KG1 (cell line): ENCODE results near the gene NRXN3.

Source experiments
- DNase-seq: peaks from one replicate; lab custom pipeline; 2025; lab: John Stamatoyannopoulos, UW

The NRXN3 gene

DNA sequence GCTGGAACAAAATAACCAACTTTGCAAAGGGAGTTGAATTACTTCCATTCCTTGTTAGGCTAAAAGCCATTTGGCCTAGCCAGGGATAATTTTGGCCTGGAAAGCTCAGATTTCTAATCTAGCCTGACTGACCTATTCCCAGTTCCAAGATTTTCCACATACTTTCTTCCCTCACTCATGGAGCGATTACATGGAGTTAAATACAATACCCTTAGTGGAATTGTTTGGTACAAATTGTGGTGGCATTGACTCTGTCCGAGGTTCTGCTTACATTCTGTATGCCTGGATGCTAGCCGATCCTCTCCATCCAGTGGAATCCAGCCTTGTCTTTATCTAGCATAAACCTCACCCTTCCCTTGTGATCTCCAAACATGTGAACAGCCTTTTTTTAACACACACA is 1076.0 kb downstream of the NRXN3 start:
- DNase-seq: no peak

DNA sequence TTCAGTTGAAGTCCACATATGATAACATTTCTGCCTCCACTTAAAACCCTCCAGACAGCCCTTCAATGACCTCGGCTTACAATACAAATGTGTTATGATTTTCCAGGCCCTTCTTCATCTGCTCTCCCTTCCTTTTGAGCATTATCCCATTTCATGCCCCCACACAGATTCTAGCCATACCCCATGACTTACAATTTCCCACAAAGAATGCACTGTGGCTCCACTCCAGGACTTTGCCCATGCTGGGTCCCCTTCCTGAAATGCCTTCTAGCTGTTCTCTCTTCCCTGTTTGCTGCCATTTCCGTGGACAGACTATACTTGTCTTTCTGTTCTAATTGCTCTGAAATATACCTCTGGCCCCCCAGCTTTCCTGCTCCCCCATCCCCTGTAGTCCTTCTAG is 1078.0 kb downstream of the NRXN3 start:
- no peak for DNase-seq

DNA sequence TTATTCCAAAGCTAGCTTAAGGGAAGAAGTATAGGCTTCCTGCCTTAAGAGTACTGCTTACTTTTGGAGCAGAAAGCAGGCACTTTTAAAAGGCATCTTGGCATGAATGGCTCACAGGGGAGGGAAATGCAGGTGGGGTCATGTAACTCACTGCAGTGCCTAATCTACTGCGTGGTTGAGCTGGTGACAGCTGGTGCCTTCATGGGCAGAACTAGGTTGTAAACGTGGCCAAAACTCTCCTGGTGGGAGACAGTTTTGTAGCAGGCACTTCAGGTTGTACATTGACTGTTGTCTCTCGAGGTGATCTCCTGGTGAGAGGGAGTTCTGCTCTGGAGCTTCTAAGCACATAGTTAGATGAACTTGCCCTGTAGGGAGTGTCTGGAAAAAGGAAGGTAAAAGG is 1078.6 kb downstream of the NRXN3 start:
- DNase-seq: no peak

DNA sequence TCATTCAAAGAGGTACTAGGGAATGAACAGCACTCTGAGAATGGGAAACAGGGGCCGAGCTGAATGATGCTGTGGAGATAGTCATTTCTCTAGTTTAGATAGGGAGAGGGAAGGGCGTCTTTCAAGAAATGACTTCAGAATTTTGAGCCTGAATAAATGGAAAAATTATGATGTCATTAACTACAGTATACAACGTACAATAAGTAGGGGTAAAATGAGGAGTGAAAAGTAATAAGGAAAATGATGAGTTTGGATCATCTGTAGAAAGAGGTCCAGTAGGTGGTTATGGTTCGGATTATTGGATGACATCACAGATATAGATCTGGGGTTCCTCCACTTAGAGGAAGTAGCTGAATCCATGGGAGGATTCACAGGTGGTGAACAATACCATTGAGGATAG is 1081.1 kb downstream of the NRXN3 start:
- no peak for DNase-seq

DNA sequence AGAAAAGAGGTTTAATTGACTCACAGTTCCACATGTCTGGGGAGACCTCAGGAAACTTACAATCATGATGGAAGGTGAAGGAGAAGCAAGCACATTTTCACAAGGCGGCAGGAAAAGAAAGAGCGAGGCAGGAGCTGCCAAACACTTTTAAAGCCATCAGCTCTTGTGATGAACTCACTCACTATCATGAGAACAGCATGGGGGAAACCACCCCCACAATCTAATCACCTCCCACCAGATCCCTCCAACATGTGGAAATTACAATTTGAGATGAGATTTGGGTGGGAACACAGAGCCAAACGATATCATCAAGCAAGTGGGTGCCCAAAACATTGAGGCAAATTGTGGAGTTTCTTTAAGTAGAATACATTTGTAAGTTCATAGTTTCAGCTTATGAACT is 1083.4 kb downstream of the NRXN3 start:
- DNase-seq: no peak

DNA sequence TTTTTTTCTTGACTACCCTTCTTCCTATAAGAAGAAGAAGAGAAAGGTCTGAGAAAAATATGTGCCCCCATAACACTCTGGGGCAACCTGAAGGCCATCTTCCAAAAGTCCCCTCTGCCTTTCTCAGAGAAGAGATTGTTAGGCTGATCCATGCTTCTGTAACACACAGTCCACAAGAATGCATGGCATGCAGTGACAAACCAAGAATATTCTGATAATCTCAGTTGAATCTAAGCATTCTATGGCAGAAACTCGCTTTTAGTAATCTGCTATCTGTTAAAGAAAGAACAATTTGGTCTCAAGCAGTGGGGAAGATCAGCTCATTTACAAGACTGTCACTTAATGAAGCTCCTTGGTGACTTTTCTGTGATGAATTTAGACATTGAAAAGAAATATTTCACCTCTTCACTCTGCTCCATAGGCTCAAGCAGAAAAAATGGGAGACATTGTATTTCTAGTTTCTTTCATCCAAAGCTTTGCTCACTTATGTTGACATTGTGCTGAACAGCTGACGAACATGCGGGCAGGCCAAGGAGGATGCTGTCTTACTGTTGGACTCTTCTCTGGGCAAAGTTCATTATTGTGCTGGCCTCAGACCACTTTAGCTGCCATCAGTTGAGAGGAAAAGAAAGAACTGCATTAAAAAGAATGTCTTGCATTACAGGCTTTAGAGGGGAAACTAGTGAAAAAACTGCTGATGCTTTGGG is 1084.0 kb downstream of the NRXN3 start:
- no peak for DNase-seq

DNA sequence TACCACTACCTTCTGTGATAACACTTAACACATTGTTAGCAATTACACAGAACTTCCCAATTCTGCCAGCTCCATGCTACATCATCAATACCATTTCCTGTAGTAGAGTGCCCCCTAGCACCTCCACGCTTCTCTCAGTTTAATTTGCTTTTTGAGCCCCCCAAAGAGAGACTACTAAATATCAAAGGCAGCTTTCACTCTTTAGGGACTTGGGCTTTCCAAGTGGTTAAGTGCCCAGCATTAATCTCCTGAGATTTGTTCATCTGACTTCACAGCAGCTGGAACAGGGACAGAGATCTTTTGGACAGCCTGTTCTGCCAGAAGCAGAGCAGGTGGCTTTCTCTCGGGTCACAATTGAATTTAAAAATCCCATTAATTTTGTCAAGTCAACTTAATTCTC is 1086.2 kb downstream of the NRXN3 start:
- no peak for DNase-seq

DNA sequence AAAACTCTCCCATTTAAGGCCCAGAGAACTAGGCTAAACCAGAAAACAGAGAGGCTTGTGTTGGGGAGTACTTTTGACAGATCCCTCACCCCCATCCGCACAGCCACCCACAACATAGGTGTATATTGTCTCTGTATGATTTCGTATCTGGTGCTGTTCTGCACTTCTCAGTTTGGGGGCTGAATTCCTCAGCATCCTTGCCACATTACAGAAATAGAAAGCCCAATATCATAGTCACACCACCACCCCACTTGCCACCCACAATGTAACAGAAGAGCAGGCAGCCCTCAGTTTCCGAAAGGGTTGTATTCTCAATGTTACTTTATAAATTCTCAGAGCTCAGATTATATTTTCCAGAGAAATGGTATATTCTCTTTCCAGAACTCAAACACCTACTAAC is 1090.2 kb downstream of the NRXN3 start:
- DNase-seq: no peak

DNA sequence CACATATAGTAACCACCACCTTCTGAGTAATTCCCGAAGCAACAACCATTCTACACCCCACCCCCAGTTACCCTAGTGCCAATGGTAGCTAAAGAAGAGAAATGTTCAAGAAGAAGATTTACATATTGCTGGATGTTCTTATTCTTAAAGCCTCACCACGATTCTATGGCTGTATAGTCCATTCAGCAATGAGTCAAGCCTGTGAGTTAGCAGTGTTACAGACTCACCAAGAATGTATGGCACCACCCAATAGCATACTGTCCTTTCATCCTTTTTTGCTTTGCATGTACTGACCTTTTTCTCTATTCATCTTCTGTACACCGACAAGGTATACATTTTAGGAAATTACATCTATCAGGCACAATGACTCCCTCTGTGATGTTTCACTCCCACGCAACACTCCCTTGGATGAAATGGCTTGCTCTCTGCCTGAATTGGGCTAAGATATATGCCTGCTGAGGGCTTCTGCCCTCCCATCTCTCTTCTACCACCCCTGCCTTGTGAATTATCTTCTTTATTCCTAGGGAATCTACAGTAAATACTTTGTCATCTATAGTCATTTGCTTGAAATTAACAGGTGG is 1095.3 kb downstream of the NRXN3 start:
- DNase-seq: no peak

DNA sequence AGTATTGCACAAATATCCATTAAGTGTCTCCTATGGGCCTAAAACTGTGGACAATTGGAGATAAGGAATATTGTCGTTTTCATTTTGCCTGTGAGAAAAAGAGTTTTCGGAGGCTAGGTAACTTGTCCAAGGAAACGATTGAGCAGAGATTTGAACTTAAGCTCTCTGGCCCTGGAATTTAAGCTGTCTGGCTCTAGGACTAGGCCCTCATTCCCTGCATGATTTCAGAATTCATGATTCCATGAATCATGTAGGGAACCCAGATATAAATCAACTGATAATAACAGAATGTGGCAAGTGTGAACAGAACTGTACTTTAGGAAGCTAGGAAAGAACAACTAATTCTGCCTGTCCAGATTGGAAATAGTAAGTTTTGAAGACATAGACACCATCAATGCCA is 1100.2 kb downstream of the NRXN3 start:
- DNase-seq: no peak

DNA sequence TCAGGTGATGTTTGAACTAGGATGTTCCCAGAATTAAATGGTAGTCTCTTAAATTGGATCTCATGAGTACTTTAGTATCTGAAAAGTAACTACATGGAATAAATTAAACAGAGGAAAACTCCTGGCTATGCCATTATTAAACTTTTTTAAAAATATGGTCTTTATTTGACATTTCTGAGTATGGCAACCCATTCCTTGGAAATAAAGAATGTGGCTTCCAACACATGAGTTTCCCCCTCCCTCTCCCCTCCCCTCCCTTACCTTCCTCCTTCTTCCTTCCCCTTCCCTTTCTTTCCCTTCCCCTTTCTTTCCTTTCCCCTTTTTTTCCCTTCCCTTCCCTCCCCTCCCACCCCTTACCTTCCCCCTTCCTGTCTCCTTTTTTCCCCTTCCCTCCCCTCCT is 1100.9 kb downstream of the NRXN3 start:
- no peak for DNase-seq

DNA sequence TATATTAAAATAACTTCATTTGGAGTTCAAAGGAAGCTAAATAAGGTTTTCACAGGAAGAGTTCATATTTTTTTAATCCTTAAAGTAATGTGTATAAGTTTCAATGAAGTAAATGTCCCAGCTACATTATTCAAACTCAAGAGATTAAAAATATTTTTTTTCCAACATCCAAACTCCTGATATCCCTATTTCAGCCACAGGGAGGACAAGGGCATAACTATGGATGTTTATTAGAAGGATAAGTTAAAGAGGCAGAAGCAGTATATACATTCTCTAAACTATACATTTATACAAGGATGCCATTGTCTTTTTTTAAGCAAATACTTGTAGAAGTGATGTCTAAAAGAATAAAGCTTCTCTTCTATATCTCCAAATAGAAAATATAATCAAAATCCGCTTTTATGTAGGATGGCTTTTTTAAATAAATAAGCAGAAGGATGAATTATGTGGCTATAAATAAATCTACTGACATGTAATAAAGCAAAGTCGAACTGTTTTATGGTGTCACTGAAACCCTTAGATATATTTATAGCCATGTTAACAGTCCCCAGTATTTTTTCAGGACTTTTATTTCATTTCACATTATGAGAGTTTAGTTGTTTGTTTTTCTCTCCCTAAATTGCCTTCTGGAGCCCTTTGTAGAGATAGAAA is 1104.6 kb downstream of the NRXN3 start:
- DNase-seq: no peak

DNA sequence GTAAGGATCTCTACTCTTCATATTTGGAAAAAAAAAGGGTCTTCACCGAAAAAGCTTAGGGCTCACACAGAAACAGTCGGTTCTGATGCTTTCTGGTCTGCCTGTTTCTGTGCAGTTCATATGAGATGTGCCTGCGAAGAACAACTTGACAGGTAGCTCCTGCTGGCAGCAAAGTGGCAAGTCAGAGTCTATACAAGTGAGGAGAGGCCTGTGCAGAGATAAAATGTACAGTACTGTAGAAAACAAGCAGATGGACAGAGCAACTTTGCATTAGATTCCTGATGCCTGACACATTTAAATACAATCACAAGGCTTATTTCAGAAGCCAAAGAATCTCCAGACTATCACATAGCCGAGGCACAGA is 1105.1 kb downstream of the NRXN3 start:
- no peak for DNase-seq

DNA sequence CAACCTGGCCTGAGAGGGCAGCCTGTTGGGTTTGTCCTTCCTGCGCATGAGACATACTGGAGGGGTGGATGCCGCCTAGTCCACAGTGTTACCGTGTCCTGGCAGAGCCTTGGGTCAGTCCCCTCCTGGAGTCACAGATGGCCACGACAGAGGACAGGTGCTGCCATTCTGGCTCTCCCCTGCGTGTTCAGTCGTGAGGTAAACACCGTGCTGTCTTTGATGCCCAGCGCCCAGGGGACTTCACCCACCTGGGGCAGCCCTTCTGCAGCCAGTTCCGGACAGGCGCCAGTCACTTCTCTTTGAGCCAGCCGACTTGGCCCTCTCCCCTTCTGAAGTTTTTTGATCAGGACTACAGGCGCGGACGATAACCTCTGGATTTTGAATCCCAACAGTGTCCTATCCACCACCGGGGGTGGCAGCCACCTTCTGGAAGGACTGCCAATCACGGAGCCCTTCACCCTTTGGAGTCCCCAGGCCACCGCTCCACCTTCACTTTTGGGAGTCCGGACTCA is 1108.2 kb downstream of the NRXN3 start:
- DNase-seq: no peak

DNA sequence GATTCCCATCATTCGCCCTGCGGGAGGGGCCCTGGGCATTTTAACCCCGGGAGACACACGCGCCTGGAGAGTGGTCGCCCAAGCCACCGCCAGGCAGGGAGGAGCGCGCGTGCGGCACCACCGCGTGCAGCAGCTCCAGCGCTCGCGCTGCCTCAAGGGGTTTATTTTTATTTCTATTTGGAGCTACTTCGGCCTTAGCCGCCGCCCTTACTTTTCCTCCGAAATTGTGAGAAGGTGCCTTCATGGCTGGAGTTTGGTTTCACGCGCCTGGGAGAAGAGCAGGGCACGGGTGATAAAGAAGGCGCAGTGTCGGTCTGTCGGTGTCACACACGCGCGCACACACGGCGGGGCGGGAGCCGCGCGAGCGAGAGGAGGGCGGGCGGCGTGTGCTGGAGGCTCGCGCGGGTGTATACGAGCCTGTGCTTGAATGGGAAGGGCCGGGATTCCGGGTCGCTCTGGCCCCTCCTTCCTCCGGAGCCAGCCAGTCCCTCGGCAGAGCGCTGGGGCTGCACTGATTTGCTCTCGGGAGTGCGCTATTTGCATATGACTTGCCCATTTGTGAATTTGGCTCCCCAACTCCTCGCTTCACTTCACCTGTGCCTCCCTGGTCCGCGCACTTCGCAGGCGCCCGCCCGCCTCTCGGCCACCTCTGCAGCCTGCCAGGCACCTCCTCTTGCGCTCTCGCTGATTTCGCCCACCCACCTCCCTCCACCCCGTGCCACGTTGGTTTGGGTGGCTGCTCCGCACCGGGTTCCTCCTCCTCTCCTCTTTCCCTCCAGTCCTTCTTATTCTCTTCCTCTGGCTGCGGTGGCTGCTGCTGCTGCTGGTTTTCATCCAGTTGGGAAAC is 1108.8 kb downstream of the NRXN3 start:
- DNase-seq: no peak

DNA sequence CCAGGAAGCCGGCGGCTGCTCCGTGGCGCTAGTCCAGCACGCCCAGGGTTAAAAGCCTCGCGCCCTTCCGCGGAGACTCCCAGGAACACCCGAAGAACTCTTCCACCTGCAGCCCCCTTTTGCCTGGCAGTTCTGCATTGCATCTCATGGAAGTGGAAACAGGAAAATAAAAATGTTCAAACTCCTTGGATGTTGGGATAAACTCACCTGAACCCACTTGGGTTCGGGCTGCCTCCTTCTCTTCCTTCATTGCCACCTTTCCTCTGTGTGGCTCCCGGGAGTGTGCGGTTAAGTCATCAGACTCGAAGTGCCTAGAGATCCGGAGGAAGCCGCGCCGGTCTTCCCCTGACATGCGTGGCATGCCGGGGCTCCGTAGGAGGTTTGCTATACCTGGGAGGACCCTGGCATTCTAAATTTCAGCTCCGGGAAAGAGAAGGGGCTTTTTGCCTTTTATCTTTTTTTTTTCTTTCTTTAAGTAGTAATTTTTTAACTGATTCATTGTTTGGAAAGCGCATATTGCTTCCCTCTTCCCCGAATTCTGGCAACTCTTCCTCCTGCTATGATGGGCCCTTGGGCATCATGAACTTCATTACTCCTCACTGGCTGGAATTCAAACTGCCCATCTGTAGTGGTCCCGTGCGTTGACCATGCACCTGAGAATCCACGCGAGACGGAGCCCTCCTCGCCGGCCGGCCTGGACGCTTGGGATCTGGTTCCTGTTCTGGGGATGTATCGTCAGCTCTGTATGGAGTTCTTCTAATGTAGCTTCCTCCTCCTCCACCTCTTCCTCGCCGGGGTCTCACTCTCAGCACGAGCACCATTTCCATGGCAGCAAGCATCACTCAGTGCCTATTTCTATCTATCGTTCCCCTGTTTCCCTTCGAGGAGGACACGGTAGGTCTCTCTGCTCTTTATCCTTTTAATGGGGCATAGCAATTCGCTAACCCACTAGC is 1109.7 kb downstream of the NRXN3 start:
- no peak for DNase-seq

DNA sequence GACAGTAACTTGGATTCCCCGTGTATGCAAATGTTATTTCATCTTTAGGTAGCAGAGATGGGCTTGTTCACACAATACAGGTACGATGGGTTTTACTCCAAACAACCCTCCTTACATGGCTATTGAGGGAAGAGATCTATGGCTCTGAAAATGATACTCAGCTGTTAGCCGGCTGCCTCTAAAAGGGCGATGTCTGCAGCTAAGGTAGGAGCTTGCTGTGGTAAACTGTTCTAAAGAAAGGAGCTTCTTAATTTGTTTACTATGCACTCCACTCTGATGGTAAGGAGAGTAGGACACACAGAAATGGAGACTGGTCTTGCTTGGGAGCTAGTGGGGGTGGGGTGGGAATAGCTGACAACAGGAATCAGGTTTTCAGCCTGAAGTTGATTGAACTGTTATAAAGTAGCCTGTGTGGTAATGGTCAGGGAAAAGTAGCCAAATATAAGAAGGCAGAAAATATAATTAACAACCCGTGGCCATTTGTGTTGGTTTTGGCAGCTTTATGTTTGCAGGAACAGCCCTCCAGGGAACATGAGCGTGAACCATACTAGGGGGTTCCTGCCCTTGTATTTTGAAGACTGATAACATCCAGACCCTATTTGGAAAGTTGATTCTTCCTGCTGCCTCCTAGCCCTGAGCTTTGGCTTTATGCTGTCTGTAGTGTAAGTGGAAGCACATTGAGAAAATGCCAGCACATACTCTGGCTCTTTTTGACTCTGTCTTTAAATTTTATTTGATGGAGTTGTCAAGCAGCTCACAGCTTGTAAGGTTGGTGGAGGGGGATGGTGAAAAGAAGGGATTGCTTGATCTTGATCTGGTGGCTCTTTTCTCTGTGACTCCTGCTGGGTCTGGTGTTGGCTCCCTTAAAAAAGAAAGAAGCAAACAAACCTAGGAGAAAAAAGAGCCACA is 1111.3 kb downstream of the NRXN3 start:
- no peak for DNase-seq

DNA sequence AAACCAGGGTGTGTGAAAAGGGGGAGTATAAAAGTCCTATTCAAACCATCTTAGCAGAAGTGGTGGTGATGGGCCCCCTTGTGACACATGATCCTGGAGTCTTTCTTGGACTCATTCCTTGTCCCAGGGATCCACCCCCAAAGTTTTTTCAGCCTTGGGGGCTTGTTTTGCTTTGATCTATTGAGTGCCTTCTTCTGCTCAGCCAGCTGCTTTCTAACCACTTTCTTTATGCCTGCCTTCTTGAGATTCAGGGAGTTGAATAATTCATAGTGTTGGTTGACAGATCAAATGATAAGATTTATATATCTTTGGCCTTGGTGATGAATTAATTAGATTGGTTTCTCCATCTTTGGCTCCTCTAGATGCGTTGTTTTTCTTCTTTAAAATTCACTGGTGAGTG is 1114.4 kb downstream of the NRXN3 start:
- DNase-seq: no peak

DNA sequence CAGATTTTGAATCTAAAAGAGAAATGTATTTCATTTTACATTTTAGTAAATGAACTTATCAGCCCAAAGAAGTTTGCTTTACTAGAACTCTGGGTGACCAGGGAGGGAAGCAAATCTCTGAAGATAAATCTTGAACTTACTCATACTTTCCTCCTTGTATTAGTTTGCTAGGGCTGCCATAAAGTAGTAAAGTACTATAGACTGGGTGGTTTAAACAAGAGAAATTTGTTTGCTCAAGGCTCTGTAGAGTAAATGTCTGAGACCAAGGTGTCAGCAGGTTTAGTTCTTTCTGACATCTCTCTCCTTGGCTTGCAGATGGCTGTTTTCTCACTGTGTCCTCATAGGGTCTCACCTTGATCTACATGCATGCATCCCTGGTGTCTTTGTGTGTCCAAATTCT is 1115.1 kb downstream of the NRXN3 start:
- DNase-seq: no peak

DNA sequence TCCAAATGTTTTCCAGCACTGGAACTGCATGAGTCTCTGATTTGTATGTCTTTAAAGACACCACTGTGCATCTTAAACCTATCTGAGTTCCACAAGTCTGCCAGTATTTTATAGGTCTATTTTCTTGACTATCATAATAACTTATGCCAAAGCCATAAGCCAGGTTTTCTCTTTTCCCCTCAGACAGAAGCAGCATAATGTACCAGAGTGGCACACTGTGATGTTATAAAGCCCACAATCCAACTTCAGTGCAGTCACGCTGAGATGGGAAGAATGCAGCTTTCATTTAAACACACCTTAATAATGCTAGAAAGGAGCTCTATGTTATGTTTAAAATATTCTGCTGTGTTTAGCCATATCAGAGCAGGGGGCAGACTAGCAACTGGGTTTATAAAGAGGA is 1117.8 kb downstream of the NRXN3 start:
- no peak for DNase-seq
